Thoracic aorta (tissue), 2 donors: ENCODE measurements around the gene PARP6. TPM values are rescaled to one million over a fixed set of nuclear protein-coding genes. Genes with fewer than 3 reads are reported as not detected.

Source experiments
- ATAC-seq: fragments of 150-250 bp; one replicate; pipeline ENCODE4 v1.8.0; 2017; ENCODE audit warnings: low read depth; ENCODE audit not compliant: insufficient number of reproducible peaks, low FRiP score
- DNase-seq: peaks from one replicate; pipeline ENCODE4 v3.0.0-alpha.2; 2020; ENCODE audit warnings: low spot score
- H3K27ac ChIP-seq, 2 donors: fragments of 200-600 bp; sonication (generic); 1 replicate in 1 of 2; 2 replicates in 1 of 2; pipeline ENCODE4 v1.5.1; 2016; ENCODE audit warnings: mild to moderate bottlenecking in 2 of 2, moderate library complexity in 2 of 2
- H3K27me3 ChIP-seq: fragments of 200-600 bp; sonication (generic); replicated peaks from 2 replicates; pipeline ENCODE4 v1.6.0; 2016; ENCODE audit warnings: mild to moderate bottlenecking; ENCODE audit not compliant: insufficient read depth
- H3K36me3 ChIP-seq: fragments of 200-600 bp; sonication (generic); one replicate; pipeline ENCODE4 v1.5.1; 2016
- H3K4me1 ChIP-seq, 2 donors: fragments of 200-600 bp; sonication (generic); 1 replicate in 1 of 2; 2 replicates in 1 of 2; pipeline versions ENCODE4 v1.5.1 to v1.6.0; 2016; ENCODE audit warnings: low read depth in 2 of 2, mild to moderate bottlenecking in 1 of 2; ENCODE audit not compliant: control insufficient read depth in 1 of 2
- H3K4me3 ChIP-seq: fragments of 200-600 bp; sonication (generic); 2 replicates; pipeline ENCODE4 v1.5.1; 2016; ENCODE audit warnings: mild to moderate bottlenecking
- H3K9me3 ChIP-seq: fragments of 200-600 bp; sonication (generic); 2 replicates; pipeline ENCODE4 v1.5.1; 2016
- total RNA-seq, 2 donors: library from RNA; depleted of rRNA; stranded (reverse); fragments of >200 nt; gene quantifications; one replicate each; pipeline versions ENCODE4 v1.1.0 to v1.2.3, GENCODE V29; 2016
- TF ChIP-seq, protein P1 (sequence below): fragments of 200-600 bp; sonication (generic); IDR thresholded peaks from one replicate; pipeline ENCODE4 v1.5.1; 2019; ENCODE audit warnings: antibody characterized with exemption

Gene PARP6
- total RNA-seq, 2 donors from 2014 or later = 44.0 to 49.9 TPM

DNA sequence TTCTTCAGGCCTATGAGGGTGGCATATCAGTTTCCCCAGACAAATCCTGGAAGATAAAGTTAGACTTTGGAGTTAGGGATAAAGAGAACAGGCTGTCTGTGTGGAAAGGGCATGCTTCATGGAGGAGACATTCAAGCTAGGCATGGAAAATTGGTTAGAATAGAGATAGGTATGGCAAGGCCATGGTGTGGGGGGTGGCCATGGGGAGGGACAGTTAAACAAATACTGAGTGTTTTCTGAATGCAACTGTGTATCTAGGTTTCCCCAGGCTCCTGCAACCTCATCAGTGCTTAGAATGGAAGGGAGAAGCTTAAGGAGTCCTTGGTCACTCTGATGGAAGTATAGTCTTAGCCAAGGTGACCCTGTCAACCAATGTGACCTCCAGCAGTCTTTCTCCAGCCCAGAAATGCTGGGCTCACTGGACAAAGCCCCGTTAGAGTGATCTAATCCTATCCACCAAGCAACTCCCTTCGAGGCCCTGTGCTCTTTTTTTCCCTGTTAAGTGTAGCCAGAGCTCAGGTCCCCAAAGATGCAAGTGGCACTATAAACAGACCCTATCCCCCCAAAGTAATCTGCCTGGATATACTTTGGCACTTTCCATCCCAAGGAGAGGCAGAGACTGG is 35.9 kb downstream of the PARP6 start:
- ATAC-seq = no peak
- no peak for DNase-seq
- Histone ChIP-seq H3K36me3 (peaks cover 12% of the 10 kb centered on the region), H3K4me1 (peaks cover 16 to 27% of the 10 kb centered on the region in 2 donors), H3K4me3 (peak overlapping the region; percentile 44), H3K27me3 (no peaks in the 10 kb centered on the region), H3K9me3 (no peaks in the 10 kb centered on the region), H3K27ac (peak overlapping the region; percentile 36 to 75)
- TF ChIP-seq, protein P1, sequence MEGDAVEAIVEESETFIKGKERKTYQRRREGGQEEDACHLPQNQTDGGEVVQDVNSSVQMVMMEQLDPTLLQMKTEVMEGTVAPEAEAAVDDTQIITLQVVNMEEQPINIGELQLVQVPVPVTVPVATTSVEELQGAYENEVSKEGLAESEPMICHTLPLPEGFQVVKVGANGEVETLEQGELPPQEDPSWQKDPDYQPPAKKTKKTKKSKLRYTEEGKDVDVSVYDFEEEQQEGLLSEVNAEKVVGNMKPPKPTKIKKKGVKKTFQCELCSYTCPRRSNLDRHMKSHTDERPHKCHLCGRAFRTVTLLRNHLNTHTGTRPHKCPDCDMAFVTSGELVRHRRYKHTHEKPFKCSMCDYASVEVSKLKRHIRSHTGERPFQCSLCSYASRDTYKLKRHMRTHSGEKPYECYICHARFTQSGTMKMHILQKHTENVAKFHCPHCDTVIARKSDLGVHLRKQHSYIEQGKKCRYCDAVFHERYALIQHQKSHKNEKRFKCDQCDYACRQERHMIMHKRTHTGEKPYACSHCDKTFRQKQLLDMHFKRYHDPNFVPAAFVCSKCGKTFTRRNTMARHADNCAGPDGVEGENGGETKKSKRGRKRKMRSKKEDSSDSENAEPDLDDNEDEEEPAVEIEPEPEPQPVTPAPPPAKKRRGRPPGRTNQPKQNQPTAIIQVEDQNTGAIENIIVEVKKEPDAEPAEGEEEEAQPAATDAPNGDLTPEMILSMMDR = no peak

DNA sequence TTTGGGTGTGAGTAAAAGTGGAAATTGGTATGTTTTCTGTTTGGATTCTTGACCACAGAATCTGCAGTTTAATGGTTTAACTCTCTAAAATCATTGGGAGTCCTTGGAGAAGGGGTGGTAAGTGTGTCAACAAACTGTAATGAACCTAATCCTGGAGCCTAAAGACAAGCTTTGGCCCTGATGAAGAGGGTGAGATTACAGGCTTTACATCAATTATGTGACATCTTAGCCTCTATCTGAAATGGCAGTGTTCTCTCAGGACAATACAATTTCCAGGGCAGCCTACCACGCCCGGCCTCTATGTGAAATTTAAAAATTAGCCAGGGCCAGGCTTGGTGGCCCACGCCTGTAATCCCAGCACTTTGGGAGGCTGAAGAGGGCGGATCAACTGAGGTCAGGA is 37.1 kb downstream of the PARP6 start:
- H3K27ac ChIP-seq = no peak overlapping the region
- no peaks in the 10 kb centered on the region for H3K9me3 ChIP-seq
- no peaks in the 10 kb centered on the region for H3K27me3 ChIP-seq
- ATAC-seq = no peak
- TF ChIP-seq, protein P1 = no peak
- H3K36me3 ChIP-seq = peaks cover under 1% of the 10 kb centered on the region
- no peak overlapping the region for H3K4me3 ChIP-seq
- peaks cover 16 to 27% of the 10 kb centered on the region in 2 donors for H3K4me1 ChIP-seq
- DNase-seq = no peak

DNA sequence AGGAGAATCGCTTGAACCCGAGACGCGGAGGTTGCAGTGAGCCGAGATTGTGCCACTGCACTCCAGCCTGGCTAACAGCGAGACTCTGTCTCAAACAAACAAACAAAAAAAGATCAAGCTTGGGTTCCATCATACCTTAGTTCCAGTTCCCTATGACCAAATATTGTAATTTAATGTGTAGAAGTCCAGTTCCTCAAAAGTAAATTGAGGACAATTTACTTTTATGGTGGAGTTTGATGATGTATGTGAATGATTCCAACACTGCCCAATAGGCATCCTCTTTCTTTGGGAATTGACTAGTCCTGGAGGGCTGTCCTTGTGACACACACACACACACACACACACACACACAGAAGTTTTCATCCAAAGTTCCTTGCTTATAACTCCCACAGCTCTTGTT is 38.6 kb downstream of the PARP6 start:
- Histone ChIP-seq H3K4me3 (no peak overlapping the region), H3K27me3 (no peaks in the 10 kb centered on the region), H3K27ac (no peak overlapping the region), H3K9me3 (no peaks in the 10 kb centered on the region), H3K36me3 (no peaks in the 10 kb centered on the region), H3K4me1 (peaks cover 23 to 34% of the 10 kb centered on the region in 2 donors)
- TF ChIP-seq, protein P1 = no peak
- ATAC-seq (no peak), DNase-seq (no peak)

DNA sequence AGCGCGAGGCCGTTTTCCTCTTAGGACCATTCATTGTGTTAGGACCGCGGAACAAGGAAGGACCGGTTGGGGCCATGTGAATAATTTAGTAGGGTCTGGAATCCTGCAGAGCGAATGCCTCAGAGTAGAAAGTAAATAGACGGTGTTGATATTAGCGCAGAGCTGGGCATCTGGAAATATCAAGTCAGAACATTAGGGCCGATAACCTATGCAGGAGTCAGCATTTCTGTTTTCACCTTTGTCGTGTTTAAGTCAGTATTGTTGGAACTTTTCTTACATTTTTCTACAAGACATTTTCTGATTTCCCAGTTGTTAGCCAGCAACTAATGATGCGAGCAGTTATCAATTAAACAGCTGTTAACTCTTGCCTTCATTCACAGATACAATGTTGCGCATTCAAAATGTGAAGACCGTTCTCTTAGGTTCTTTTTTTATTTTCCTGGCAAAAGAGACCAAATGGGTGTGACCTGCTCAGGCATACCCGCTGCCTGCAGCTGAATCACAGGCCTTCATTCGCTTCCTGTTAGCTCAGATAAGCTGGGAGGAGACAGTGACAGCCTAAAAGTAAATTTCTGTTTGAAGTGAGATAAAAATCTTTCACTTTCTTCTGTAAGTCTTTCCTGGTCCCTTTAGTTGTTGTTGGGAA is 40.4 kb downstream of the PARP6 start:
- TF ChIP-seq, protein P1 = no peak
- ATAC-seq = peak; percentile 17
- Histone ChIP-seq H3K27me3 (no peaks in the 10 kb centered on the region), H3K27ac (peak overlapping the region; percentile 96 to 99), H3K4me3 (peak overlapping the region; percentile 93), H3K9me3 (no peaks in the 10 kb centered on the region), H3K36me3 (no peaks in the 10 kb centered on the region), H3K4me1 (peaks cover 29 to 42% of the 10 kb centered on the region in 2 donors)
- no peak for DNase-seq

DNA sequence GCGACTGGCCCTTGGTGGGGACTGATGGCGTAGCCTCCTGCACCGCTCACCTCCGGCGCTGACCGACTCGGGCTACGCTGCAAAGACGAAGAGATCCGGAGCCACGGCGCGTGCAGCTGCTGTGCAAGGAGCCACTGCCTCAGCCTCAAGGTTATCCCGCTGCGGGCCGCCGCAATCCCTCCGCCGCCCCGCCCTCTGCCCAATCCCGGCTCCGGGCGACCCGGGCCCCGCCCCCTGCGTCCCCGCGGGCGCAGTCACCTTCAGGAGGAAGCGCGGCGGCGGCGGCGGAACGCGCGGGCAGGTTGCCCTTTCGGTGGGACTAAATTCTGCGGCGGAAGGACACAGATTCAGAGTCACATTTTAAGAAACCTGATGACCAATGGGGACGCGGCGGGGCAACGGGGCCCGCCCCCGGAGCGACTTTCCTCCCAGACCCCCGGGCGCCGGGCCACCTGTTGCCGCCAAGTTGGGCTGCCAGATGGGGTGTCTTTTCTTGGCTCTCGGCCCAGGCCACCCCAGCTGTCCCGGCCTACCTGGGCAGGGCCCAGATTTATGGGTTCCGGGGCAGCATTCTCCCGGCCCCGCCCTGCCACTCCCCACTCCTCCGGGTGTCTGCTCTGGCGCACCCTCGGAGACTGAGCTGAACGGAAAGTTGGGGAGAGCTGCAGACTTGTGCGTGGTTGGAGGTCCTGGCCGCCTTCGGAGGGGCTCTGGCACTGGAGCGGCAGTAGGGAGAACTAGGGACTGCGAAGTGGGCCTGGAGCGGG is 41.1 kb downstream of the PARP6 start, which contains the start of gene PKM:
TSS of gene PKM (minus strand) at position 125 of the 767 bp plus-strand sequence. CDS start 12,093 bp downstream, outside the sequence.
- Histone ChIP-seq H3K27ac (peak within 1 kb of the TSS; percentile 96 to 99), H3K4me1 (peaks cover 31 to 41% of the 10 kb centered on the region in 2 donors), H3K9me3 (no peaks in the 10 kb centered on the region), H3K4me3 (peak within 1 kb of the TSS; percentile 93), H3K36me3 (no peaks in the 10 kb centered on the region), H3K27me3 (no peaks in the 10 kb centered on the region)
- TF ChIP-seq, protein P1 = no peak
- DNase-seq = peak; percentile 90
- peak; percentile 69 for ATAC-seq
